Measurements from ENCODE around the gene ZDHHC1.
"Not testable (repeated sequence)": the region's sequence is repeated elsewhere in the genome, so short reads cannot be mapped to it uniquely, and the experiment has no call there.

ZDHHC1 gene

GRCh38 chr16:67392301-67393059 lies 23.8 kb downstream of the ZDHHC1 start:
- DNase-seq, result no peak

GRCh38 chr16:67391424-67392300 lies 24.6 kb downstream of the ZDHHC1 start:
- DNase-seq, result no peak

- DNase-seq, result no peak
Measured at GRCh38 chr16:67390816-67391423, 25.4 kb downstream of the ZDHHC1 start.

GRCh38 chr16:67389911-67390815 lies 26.1 kb downstream of the ZDHHC1 start:
- no peak for DNase-seq

- no peak for DNase-seq
Measured at GRCh38 chr16:67388591-67388990, 27.7 kb downstream of the ZDHHC1 start.

GRCh38 chr16:67388191-67388590 lies 28.1 kb downstream of the ZDHHC1 start:
- no peak for DNase-seq

- DNase-seq, result no peak
Measured at GRCh38 chr16:67387479-67388079, 28.7 kb downstream of the ZDHHC1 start.

GRCh38 chr16:67386861-67387455 lies 29.3 kb downstream of the ZDHHC1 start:
- DNase-seq, result no peak

GRCh38 chr16:67384778-67385510 lies 31.3 kb downstream of the ZDHHC1 start:
- DNase-seq, result no peak

GRCh38 chr16:67383284-67383683 lies 33.0 kb downstream of the ZDHHC1 start:
- no peak for DNase-seq

GRCh38 chr16:67378642-67379041 lies 37.6 kb downstream of the ZDHHC1 start:
- DNase-seq, result no peak

- DNase-seq, result not testable (repeated sequence)
Measured at GRCh38 chr16:67376012-67376411, 40.3 kb downstream of the ZDHHC1 start.

GRCh38 chr16:67372664-67373063 lies 43.6 kb downstream of the ZDHHC1 start:
- DNase-seq, result no peak

- DNase-seq, result no peak
Measured at GRCh38 chr16:67370661-67371060, 45.6 kb downstream of the ZDHHC1 start.

GRCh38 chr16:67364600-67365235 lies 51.6 kb downstream of the ZDHHC1 start:
- no peak for DNase-seq

GRCh38 chr16:67361038-67361437 lies 55.2 kb downstream of the ZDHHC1 start:
- DNase-seq, result no peak

- DNase-seq, result not testable (repeated sequence)
Measured at GRCh38 chr16:67359540-67360269, 56.6 kb downstream of the ZDHHC1 start.

GRCh38 chr16:67357561-67357960 lies 58.7 kb downstream of the ZDHHC1 start:
- DNase-seq, result peak; percentile 53 to 75

GRCh38 chr16:67356396-67356795 lies 59.9 kb downstream of the ZDHHC1 start:
- peak; percentile 31 to 50 for DNase-seq

- DNase-seq, result not testable (repeated sequence)
Measured at GRCh38 chr16:67352463-67352862, 63.8 kb downstream of the ZDHHC1 start.
